Measurements from ENCODE around the gene RPS17.

Gene RPS17

DNA sequence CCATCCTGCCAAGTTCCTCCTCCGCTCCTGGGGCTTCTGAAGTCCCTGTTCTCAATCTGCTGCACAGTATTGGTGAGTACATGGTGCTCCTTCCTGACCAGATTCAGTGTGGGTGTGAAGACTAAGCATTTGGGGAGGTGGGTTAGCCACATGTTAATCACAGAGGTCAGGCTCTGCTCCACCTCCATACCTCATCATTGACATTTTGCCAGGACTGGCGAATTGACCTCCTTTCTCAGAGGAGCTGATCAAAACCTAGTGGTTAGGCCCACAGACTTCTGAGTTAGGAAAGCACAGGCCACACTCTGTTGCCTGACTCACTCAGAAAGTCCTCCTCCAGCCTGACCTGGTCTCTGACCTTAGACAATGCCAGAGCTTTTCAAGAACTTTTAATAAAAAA, 8.4 kb upstream of the RPS17 start:
- DNase-seq (ENCODE audit: low read depth): no peak
- no peak overlapping the region for H3K4me3 ChIP-seq (ENCODE audit: low read length)
- TF ChIP-seq, protein P1, sequence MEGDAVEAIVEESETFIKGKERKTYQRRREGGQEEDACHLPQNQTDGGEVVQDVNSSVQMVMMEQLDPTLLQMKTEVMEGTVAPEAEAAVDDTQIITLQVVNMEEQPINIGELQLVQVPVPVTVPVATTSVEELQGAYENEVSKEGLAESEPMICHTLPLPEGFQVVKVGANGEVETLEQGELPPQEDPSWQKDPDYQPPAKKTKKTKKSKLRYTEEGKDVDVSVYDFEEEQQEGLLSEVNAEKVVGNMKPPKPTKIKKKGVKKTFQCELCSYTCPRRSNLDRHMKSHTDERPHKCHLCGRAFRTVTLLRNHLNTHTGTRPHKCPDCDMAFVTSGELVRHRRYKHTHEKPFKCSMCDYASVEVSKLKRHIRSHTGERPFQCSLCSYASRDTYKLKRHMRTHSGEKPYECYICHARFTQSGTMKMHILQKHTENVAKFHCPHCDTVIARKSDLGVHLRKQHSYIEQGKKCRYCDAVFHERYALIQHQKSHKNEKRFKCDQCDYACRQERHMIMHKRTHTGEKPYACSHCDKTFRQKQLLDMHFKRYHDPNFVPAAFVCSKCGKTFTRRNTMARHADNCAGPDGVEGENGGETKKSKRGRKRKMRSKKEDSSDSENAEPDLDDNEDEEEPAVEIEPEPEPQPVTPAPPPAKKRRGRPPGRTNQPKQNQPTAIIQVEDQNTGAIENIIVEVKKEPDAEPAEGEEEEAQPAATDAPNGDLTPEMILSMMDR (conservative IDR thresholded peaks at IDR 0.05; ENCODE audit: low read length): no peak

DNA sequence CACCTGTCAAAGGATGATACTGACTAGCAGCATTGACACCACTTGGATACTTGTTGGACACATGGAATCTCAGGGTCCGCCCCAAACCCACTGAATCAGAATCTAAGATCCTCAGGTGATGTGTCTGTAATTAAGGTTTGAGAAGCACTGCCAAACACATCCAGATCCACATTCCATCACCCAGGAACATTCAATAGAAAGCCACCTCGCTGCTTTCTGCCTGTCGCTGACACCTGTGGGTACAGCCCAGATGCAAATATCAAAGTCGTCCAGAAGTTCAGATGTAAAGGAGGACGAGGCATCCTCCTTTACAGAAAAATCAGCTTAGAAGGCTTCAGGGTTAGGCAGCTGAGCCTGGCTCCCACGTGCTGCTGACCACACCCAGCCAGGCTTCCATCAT, 5.2 kb upstream of the RPS17 start:
- no peak for DNase-seq (ENCODE audit: low read depth)
- TF ChIP-seq, protein P1 (conservative IDR thresholded peaks at IDR 0.05; ENCODE audit: low read length): no peak

DNA sequence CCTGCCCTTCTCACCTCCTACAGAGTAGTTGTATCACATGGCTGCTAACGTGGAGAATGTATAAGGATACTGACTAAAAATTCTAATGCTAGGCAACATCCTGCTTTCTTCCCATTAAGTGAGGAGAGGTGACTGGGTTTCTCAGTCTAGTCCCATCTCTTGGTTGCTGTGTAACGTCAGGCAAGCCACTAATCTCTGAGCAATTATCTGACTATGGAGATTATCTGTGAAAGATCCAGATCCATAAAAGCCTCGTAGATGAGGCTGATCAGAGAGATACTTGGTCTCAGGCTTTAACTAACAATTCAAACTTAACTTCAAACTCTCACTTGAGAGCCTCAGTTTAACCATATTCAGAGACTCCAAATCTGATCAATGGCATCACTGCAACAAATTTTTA, 4.7 kb upstream of the RPS17 start:
- H3K4me3 ChIP-seq (ENCODE audit: low read length): no peak overlapping the region
- TF ChIP-seq, protein P1 (conservative IDR thresholded peaks at IDR 0.05; ENCODE audit: low read length): no peak
- no peak for DNase-seq (ENCODE audit: low read depth)

More for the DNA sequence above, 5.2 kb upstream of the RPS17 start:
- H3K4me3 ChIP-seq (ENCODE audit: low read length): no peak overlapping the region

DNA sequence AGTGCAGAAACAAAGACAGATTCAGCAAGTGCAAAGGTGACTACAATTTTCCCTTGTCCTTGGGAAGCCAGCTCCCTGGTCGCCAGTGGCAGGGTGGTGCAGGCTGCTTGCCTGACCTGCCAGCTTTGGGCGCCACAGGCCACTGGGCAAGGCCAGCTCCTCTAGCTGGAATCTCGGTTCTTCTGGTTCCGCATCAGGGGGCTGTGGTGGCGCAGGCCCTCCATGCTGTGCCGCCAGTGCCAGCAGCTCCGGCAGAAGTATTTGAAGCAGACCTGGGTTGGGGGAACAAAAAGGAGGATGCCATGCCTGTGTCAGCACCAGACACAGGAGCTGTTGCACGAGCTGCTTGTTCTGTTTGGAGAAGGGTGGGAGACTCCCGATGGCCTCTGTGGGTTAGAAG, 4.2 kb upstream of the RPS17 start:
- TF ChIP-seq, protein P1 (conservative IDR thresholded peaks at IDR 0.05; ENCODE audit: low read length): no peak
- H3K4me3 ChIP-seq (ENCODE audit: low read length): no peak overlapping the region

DNA sequence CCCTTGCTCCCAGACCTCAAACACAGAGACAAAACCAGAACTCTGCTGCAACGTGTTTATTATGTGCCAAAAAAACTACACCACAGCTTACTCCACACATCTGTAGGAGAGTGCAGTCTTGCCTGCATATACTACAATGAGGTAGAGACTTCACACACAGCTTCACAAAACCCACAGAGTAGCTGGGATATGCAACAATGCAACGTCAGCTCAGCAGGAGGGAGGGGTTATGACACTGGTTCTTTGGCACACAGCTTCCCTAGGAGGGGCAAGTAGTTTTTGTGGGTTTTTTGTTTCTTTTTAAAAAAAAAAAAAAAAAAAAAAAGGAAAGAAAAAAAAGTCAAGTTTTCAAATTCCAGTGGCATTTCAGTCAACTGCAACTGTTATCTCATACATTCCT, 2.9 kb upstream of the RPS17 start:
- peak; percentile 80 for DNase-seq (ENCODE audit: low read depth)
- TF ChIP-seq, protein P1 (conservative IDR thresholded peaks at IDR 0.05; ENCODE audit: low read length): no peak
- no peak overlapping the region for H3K4me3 ChIP-seq (ENCODE audit: low read length)

More for the DNA sequence above, 4.2 kb upstream of the RPS17 start:
- DNase-seq (ENCODE audit: low read depth): no peak

DNA sequence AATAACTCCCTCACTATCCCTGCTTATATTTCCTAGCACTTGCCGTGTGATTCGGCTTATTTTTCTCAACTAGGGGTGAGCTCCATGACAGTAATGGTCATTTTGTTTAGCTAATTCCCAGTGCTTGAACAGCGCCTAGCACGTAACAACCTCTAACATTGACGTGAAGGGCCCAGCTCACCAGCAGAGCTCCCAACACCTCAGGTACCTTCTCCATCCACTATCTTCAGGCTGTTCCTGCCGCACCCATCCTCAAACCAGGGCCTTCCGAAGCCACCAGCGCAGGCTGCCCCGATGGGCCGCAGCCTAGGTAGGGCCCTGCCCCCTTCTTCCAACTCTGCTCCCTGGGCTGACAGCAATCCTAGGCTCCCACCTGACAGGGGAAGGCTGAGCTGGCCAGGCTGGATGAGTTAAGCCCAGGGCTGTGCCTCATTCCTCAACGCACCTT, 751 bp upstream of the RPS17 start:
- H3K4me3 ChIP-seq (ENCODE audit: low read length): peak overlapping the region; percentile 99
- DNase-seq (ENCODE audit: low read depth): no peak

DNA sequence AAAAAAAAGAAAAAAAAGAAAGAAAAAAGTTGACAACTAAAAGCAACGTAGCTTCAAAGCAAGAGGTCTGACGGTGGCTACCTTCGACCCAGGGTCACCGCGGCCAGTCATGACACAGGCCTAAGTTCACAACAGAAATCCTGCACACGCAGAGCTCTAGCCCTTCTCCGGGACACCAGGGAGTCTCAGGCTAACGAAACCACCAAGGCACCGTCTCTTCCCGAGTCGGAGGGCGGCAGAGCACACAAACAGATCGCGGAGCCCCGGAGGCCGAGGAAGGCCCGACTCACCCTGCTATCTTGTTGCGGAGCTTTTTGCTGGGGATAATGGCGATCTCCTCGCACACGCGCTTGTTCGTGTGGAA, 584 bp downstream of the RPS17 start:
- TF ChIP-seq, protein P1 (conservative IDR thresholded peaks at IDR 0.05; ENCODE audit: low read length): no peak
- H3K4me3 ChIP-seq (ENCODE audit: low read length): peak overlapping the region; percentile 99
- no peak for DNase-seq (ENCODE audit: low read depth)

More for the DNA sequence above, 751 bp upstream of the RPS17 start:
- TF ChIP-seq, protein P1 (conservative IDR thresholded peaks at IDR 0.05; ENCODE audit: low read length): no peak

All from AG10803 (cell line).